Osteocyte (in vitro differentiated cells): ENCODE data around the gene DIP2A. TPM values are rescaled to one million over a fixed set of nuclear protein-coding genes. Genes with fewer than 3 reads are reported as not detected.

Experiments
- DNase-seq: peaks from one replicate; pipeline ENCODE4 v3.0.0; 2021; ENCODE audit warnings: mixed read lengths; ENCODE audit not compliant: unreplicated experiment; ENCODE audit errors: extremely low spot score
- H3K27ac Mint-ChIP-seq: one replicate; pipeline ENCODE4 v1.8.0; 2021; ENCODE audit warnings: mild to moderate bottlenecking, mixed read lengths; ENCODE audit not compliant: unreplicated experiment
- H3K27me3 Mint-ChIP-seq: one replicate; pipeline ENCODE4 v1.8.0; 2021; ENCODE audit warnings: mixed read lengths; ENCODE audit not compliant: unreplicated experiment
- H3K36me3 Mint-ChIP-seq: one replicate; pipeline ENCODE4 v1.8.0; 2021; ENCODE audit warnings: mixed read lengths; ENCODE audit not compliant: unreplicated experiment
- H3K4me1 Mint-ChIP-seq: one replicate; pipeline ENCODE4 v1.8.0; 2021; ENCODE audit warnings: mixed read lengths; ENCODE audit not compliant: unreplicated experiment
- H3K4me3 Mint-ChIP-seq: one replicate; pipeline ENCODE4 v1.8.0; 2021; ENCODE audit warnings: mild to moderate bottlenecking, moderate library complexity, mixed read lengths; ENCODE audit not compliant: unreplicated experiment
- H3K9me3 Mint-ChIP-seq: one replicate; pipeline ENCODE4 v1.8.0; 2021; ENCODE audit warnings: mixed read lengths; ENCODE audit not compliant: unreplicated experiment
- CTCF ChIP-seq: fragments of 200-600 bp; sonication (generic); IDR thresholded peaks from 2 replicates; pipeline ENCODE4 v1.5.0; 2021; ENCODE audit warnings: antibody characterized with exemption, mild to moderate bottlenecking, moderate library complexity
- long read RNA-seq: library from polyadenylated mRNA; unstranded; transcript quantifications from one replicate; pipeline ENCODE4 v2.0.0, GENCODE V29; 2021
- total RNA-seq: library from RNA; stranded (reverse); gene quantifications from 2 replicates; pipeline ENCODE4 v1.2.1, GENCODE V29; 2021

Gene DIP2A
- total RNA-seq, result 39.2 and 43.0 TPM in 2 replicates
- long read RNA-seq, partial matches to known transcripts, result 18 of 24 reads
- long read RNA-seq, other reads (novel, unspliced or antisense), result 5 of 24 reads

DNA sequence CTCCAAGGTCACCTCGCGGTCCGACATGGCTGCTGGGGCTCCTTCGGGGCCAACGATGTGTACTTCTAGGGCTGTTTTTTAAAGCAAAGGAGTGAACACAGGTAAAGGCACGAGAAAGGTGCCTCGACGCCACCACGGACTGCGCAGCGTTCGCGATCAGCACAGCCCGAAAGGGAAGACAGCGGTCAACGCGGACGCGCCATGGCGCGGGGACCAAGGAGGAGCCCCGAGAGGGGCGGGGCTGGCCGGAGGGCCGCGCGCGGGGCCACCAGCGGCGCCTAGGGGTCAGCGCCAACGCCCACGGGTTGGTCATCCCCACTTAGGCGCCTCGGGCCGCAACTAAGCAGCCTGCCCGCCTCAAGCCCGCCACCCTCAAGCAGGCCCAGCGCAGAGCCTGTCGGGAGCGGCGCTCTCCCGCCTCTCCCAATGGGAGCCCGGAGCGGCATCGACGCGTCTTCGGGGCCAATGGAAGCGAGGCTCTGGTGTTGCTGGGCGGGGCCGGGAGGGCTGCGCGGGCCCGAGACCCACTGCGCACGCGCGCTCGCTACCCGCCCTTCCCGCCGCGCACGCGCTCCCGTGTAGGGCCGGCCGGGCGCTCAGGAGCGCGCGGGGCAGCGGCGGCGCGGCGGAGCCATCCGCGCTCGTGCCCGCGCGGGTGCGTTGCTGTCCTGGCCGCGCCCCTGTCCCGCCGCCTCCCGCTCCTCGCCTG lies at the start of gene DIP2A:
Gene DIP2A, plus strand, starts transcription at position 577 of the 709 bp plus-strand sequence. CDS start 241 bp downstream, outside the sequence.
- no peak for TF ChIP-seq CTCF
- peaks cover 3% of the 10 kb centered on the region for H3K36me3 Mint-ChIP-seq
- no peaks in the 10 kb centered on the region for H3K9me3 Mint-ChIP-seq
- H3K27ac Mint-ChIP-seq, result peak within 1 kb of the TSS; percentile 88
- no peaks in the 10 kb centered on the region for H3K27me3 Mint-ChIP-seq
- peak; percentile 98 for DNase-seq
- peak within 1 kb of the TSS; percentile 86 for H3K4me3 Mint-ChIP-seq
- H3K4me1 Mint-ChIP-seq, result peaks cover 47% of the 10 kb centered on the region

DNA sequence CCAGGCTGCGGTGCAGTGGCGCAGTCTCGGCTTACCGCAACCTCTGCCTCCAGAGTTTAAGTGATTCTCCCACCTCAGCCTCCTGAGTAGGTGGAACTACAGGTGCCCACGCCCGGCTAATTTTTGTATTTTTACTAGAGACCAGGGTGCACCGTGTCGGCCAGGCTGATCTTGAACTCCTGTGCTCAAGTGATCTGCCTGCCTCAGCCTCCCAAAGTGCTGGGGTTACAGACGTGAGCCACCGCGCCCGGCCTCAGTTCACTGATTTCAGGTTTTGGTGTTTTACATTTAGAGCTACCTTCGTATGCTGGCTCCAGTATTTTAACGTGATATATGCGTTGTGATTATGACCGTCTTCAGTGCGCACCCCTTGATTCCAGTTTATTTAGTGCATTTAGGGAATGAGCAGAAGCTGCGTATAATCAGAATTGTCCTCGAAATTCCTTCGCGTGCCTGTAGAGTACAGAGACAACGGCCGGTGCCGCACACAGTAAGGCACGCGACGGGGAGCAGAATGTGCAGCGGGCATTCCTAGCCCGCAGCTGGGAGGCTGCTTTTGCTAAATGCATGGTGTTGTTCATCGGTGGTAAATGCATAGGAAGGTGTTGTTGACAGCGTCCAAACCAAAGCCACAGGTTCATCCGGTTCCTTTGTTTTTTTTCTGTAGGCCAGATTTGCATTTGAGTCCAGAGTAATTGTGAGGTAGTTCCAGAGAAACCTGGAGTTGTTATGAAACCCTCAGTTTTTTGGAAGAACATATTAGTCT lies 48.9 kb upstream of the DIP2A start:
- TF ChIP-seq CTCF, result no peak
- H3K9me3 Mint-ChIP-seq, result no peaks in the 10 kb centered on the region
- H3K4me1 Mint-ChIP-seq, result no peaks in the 10 kb centered on the region
- H3K36me3 Mint-ChIP-seq, result peaks cover 26% of the 10 kb centered on the region
- DNase-seq, result no peak
- no peak overlapping the region for H3K27ac Mint-ChIP-seq
- no peaks in the 10 kb centered on the region for H3K27me3 Mint-ChIP-seq
- H3K4me3 Mint-ChIP-seq, result no peak overlapping the region

GRCh38 chr21:46410516-46410915 lies 48.2 kb upstream of the DIP2A start:
- H3K27me3 Mint-ChIP-seq, result no peaks in the 10 kb centered on the region
- no peaks in the 10 kb centered on the region for H3K9me3 Mint-ChIP-seq
- H3K36me3 Mint-ChIP-seq, result peaks cover 26% of the 10 kb centered on the region
- H3K27ac Mint-ChIP-seq, result no peak overlapping the region
- DNase-seq, result no peak
- no peak overlapping the region for H3K4me3 Mint-ChIP-seq
- no peaks in the 10 kb centered on the region for H3K4me1 Mint-ChIP-seq
- TF ChIP-seq CTCF, result no peak

DNA sequence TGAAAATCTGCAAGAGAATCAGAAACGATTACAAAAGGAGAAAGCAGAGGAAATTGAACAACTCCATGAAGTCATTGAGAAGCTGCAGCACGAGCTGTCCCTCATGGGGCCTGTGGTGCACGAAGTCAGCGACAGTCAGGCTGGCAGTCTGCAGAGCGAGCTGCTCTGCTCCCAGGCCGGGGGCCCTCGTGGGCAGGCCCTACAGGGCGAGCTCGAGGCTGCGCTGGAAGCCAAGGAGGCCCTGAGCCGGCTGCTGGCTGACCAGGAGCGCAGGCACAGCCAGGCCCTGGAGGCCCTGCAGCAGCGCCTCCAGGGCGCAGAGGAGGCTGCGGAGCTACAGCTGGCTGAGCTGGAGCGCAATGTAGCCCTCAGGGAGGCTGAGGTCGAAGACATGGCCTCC lies 47.5 kb upstream of the DIP2A start:
- Mint-ChIP-seq H3K9me3 (no peaks in the 10 kb centered on the region), H3K4me3 (no peak overlapping the region), H3K4me1 (no peaks in the 10 kb centered on the region), H3K36me3 (peaks cover 29% of the 10 kb centered on the region), H3K27ac (no peak overlapping the region), H3K27me3 (no peaks in the 10 kb centered on the region)
- TF ChIP-seq CTCF, result no peak
- DNase-seq, result no peak

DNA sequence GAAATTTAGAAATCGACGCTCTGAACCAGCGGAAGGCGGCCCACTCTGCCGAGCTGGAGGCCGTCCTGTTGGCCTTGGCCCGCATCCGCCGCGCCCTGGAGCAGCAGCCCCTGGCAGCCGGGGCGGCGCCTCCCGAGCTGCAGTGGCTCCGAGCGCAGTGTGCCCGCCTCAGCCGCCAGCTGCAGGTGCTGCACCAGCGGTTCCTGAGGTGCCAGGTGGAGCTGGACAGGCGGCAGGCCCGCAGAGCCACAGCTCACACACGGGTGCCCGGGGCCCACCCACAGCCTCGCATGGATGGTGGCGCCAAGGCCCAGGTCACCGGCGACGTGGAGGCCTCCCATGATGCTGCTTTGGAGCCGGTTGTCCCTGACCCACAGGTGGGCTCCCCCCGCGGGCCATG lies 47.0 kb upstream of the DIP2A start:
- Mint-ChIP-seq H3K4me3 (no peak overlapping the region), H3K4me1 (no peaks in the 10 kb centered on the region), H3K9me3 (no peaks in the 10 kb centered on the region), H3K27me3 (no peaks in the 10 kb centered on the region), H3K27ac (no peak overlapping the region), H3K36me3 (peaks cover 28% of the 10 kb centered on the region)
- no peak for TF ChIP-seq CTCF
- no peak for DNase-seq
